B cell (primary cell): ENCODE results near the gene UBA1. TPM values are rescaled to one million over a fixed set of nuclear protein-coding genes. Genes with fewer than 3 reads are reported as not detected.

Experiments used
- ATAC-seq: fragments of 200-7000 bp; cut with Tn5 transposase; one replicate; pipeline ENCODE4 v1.10.0; 2021; ENCODE audit warnings: low read depth, mild to moderate bottlenecking, moderate number of reproducible peaks, moderate library complexity
- CTCF ChIA-PET: fragments of 350-600 bp; sonication (Branson Sonifier 250); formaldehyde crosslinking; loops from one replicate; lab custom pipeline; 2021; ENCODE audit warnings: antibody characterized with exemption, inconsistent platforms; lab: Charles Lee
- POLR2A ChIA-PET: fragments of 350-600 bp; sonication (Branson Sonifier 250); formaldehyde crosslinking; loops from one replicate; lab custom pipeline; 2021; ENCODE audit warnings: antibody characterized with exemption; lab: Charles Lee
- DNase-seq: peaks from one replicate; pipeline ENCODE4 v3.0.0; 2013
- H2AFZ ChIP-seq: 2 replicates; pipeline ENCODE4 v1.6.1; 2012; ENCODE audit warnings: mild to moderate bottlenecking, low read depth, low read length; ENCODE audit not compliant: insufficient read depth, poor library complexity, severe bottlenecking
- H3K27ac ChIP-seq, 2 donors: 1 replicate in 1 of 2; 2 replicates in 1 of 2; pipeline ENCODE4 v1.5.1; 2012 to 2013; ENCODE audit warnings: low read length in 2 of 2, mild to moderate bottlenecking in 2 of 2, moderate library complexity in 1 of 2
- H3K27me3 ChIP-seq, 4 experiments: fragments of 200-600 bp in 1 of 4; sonication (generic) in 1 of 4; replicated peaks in 1 of 4; 1 replicate in 2 of 4; 2 replicates in 2 of 4; pipeline versions ENCODE4 v1.6.1 to v1.7.0; 2013 to 2016; ENCODE audit warnings: low read length in 3 of 4, mild to moderate bottlenecking in 2 of 4, mixed read lengths in 1 of 4, moderate library complexity in 1 of 4; ENCODE audit not compliant: insufficient read depth in 4 of 4, control insufficient read depth in 3 of 4; ENCODE audit errors: control extremely low read depth in 1 of 4
- H3K36me3 ChIP-seq, 2 experiments: replicated peaks in 1 of 2; 1 replicate in 1 of 2; 2 replicates in 1 of 2; pipeline versions ENCODE4 v1.6.1 to v1.7.1; 2013; ENCODE audit warnings: low read length in 1 of 2; ENCODE audit not compliant: insufficient read depth in 2 of 2, control insufficient read depth in 1 of 2; ENCODE audit errors: control extremely low read depth in 1 of 2, extremely low read depth in 1 of 2
- H3K4me1 ChIP-seq, 2 donors: fragments of 200-600 bp in 1 of 2; sonication (generic) in 1 of 2; 1 replicate in 1 of 2; 2 replicates in 1 of 2; pipeline versions ENCODE4 v1.5.1 to v1.6.1; 2013 to 2017; ENCODE audit warnings: low read length in 2 of 2; ENCODE audit not compliant: control insufficient read depth in 2 of 2, insufficient read depth in 2 of 2
- H3K4me2 ChIP-seq: replicated peaks from 2 replicates; pipeline ENCODE3; 2012; ENCODE audit warnings: mild to moderate bottlenecking, low read depth, low read length; ENCODE audit not compliant: poor library complexity, severe bottlenecking
- H3K4me3 ChIP-seq, 5 experiments: fragments of 200-600 bp in 1 of 5; sonication (generic) in 1 of 5; 1 replicate in 3 of 5; 2 replicates in 2 of 5; pipeline versions ENCODE4 v1.5.1 to v1.7.0; 2011 to 2016; ENCODE audit warnings: low read length in 4 of 5, mild to moderate bottlenecking in 4 of 5, low read depth in 2 of 5, control low read depth in 1 of 5, moderate library complexity in 1 of 5; ENCODE audit not compliant: insufficient read depth in 1 of 5; ENCODE audit errors: control extremely low read depth in 1 of 5, extremely low read depth in 1 of 5
- H3K79me2 ChIP-seq: fragments of 200-600 bp; sonication (generic); one replicate; pipeline ENCODE4 v1.6.0; 2016; ENCODE audit warnings: low read length; ENCODE audit not compliant: control insufficient read depth, insufficient read depth
- H3K9ac ChIP-seq: fragments of 200-600 bp; sonication (generic); 2 replicates; pipeline ENCODE4 v1.6.1; 2017; ENCODE audit warnings: mild to moderate bottlenecking, low read length, moderate library complexity
- H3K9me3 ChIP-seq, 3 donors: one replicate each; pipeline versions ENCODE4 v1.6.1 to v1.7.1; 2013; ENCODE audit warnings: low read length in 2 of 3; ENCODE audit not compliant: control insufficient read depth in 2 of 3, insufficient read depth in 1 of 3; ENCODE audit errors: control extremely low read depth in 1 of 3
- H4K20me1 ChIP-seq: 2 replicates; pipeline ENCODE4 v1.6.0; 2012; ENCODE audit warnings: mild to moderate bottlenecking, low read length; ENCODE audit not compliant: insufficient read depth, control insufficient read depth, poor library complexity, severe bottlenecking
- H3K27ac Mint-ChIP-seq: one replicate; pipeline ENCODE4 v1.8.0; 2021; ENCODE audit warnings: mixed read lengths
- H3K27me3 Mint-ChIP-seq: one replicate; pipeline ENCODE4 v1.8.0; 2021; ENCODE audit warnings: mixed read lengths
- H3K4me1 Mint-ChIP-seq: one replicate; pipeline ENCODE4 v1.8.0; 2021; ENCODE audit warnings: mixed read lengths
- H3K4me3 Mint-ChIP-seq: one replicate; pipeline ENCODE4 v1.8.0; 2021; ENCODE audit warnings: mixed read lengths
- H3K9me3 Mint-ChIP-seq: one replicate; pipeline ENCODE4 v1.8.0; 2022; ENCODE audit warnings: mixed read lengths; ENCODE audit not compliant: insufficient read depth
- EZH2 ChIP-seq: IDR thresholded peaks from 2 replicates; pipeline ENCODE4 v1.6.1; 2012; ENCODE audit warnings: borderline replicate concordance, low read depth, mild to moderate bottlenecking, moderate library complexity, low read length; ENCODE audit not compliant: insufficient read depth, poor library complexity, severe bottlenecking
- WGBS: methylation state at CpG from one replicate; pipeline ENCODE4 v1.1.5; 2013; ENCODE audit warnings: missing lambda C conversion rate; ENCODE audit not compliant: insufficient coverage; 5-methylcytosine and 5-hydroxymethylcytosine counted together
- intact Hi-C: fragments of 100-400 bp; cut with micrococcal nuclease; formaldehyde crosslinking; loops from one replicate; pipeline ENCODE4 v1.10.0; 2022
- polyA plus RNA-seq: library from polyadenylated mRNA; depleted of rRNA; stranded (reverse); fragments of >200 nt; gene quantifications from 2 replicates; pipeline ENCODE4 v1.2.3, GENCODE V29; 2012
- total RNA-seq, 2 donors: library from RNA; stranded (reverse); fragments of 120-200 nt in 1 of 2; gene quantifications; 1 replicate in 1 of 2; 2 replicates in 1 of 2; pipeline versions ENCODE4 v1.2.3 to v1.2.4, GENCODE V29; 2013 to 2022
- TF ChIP-seq, protein P1 (sequence below): fragments of 200-600 bp; IDR thresholded peaks from one replicate; pipeline ENCODE4 v1.8.0; 2022; ENCODE audit warnings: antibody characterized with exemption, mild to moderate bottlenecking

UBA1 gene
- total and polyA plus RNA-seq, 2 donors (not counting 1 experiment from before 2014, with no cell fraction given): 166 to 211 TPM

GRCh38 chrX:47175588-47175980 lies 18.0 kb upstream of the UBA1 start:
- no peak overlapping the region for H3K27ac Mint-ChIP-seq
- H2AFZ ChIP-seq: no peak overlapping the region
- no peak overlapping the region for H3K9ac ChIP-seq
- ATAC-seq: no peak
- peaks cover 10% of the 10 kb centered on the region for H3K79me2 ChIP-seq
- peaks cover 0 to 46% of the 10 kb centered on the region in 2 experiments for H3K36me3 ChIP-seq
- H3K27me3 Mint-ChIP-seq: no peaks in the 10 kb centered on the region
- no peaks in the 10 kb centered on the region for H3K9me3 ChIP-seq
- no peak overlapping the region for H3K27ac ChIP-seq
- ChIA-PET CTCF (no interaction called here), POLR2A (no interaction called here)
- no peaks in the 10 kb centered on the region for H3K4me1 ChIP-seq
- H3K4me3 Mint-ChIP-seq: no peak overlapping the region
- H3K27me3 ChIP-seq: no peaks in the 10 kb centered on the region
- no peaks in the 10 kb centered on the region for H3K4me1 Mint-ChIP-seq
- intact Hi-C loops: no loop called here
- H3K9me3 Mint-ChIP-seq: no peaks in the 10 kb centered on the region
- no peak for TF ChIP-seq EZH2
- TF ChIP-seq, protein P1, sequence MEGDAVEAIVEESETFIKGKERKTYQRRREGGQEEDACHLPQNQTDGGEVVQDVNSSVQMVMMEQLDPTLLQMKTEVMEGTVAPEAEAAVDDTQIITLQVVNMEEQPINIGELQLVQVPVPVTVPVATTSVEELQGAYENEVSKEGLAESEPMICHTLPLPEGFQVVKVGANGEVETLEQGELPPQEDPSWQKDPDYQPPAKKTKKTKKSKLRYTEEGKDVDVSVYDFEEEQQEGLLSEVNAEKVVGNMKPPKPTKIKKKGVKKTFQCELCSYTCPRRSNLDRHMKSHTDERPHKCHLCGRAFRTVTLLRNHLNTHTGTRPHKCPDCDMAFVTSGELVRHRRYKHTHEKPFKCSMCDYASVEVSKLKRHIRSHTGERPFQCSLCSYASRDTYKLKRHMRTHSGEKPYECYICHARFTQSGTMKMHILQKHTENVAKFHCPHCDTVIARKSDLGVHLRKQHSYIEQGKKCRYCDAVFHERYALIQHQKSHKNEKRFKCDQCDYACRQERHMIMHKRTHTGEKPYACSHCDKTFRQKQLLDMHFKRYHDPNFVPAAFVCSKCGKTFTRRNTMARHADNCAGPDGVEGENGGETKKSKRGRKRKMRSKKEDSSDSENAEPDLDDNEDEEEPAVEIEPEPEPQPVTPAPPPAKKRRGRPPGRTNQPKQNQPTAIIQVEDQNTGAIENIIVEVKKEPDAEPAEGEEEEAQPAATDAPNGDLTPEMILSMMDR: no peak
- no peak overlapping the region for H3K4me2 ChIP-seq
- peaks cover 6% of the 10 kb centered on the region for H4K20me1 ChIP-seq
- H3K4me3 ChIP-seq: no peak overlapping the region
- WGBS: 100% methylated on average over 1 of the region's 12 CpGs
- DNase-seq: no peak

GRCh38 chrX:47176101-47176740 lies 17.4 kb upstream of the UBA1 start:
- Mint-ChIP-seq H3K4me3 (no peak overlapping the region), H3K27me3 (no peaks in the 10 kb centered on the region), H3K9me3 (no peaks in the 10 kb centered on the region), H3K4me1 (no peaks in the 10 kb centered on the region), H3K27ac (no peak overlapping the region)
- Histone ChIP-seq H2AFZ (no peak overlapping the region), H3K9ac (no peak overlapping the region), H3K36me3 (peaks cover 0 to 43% of the 10 kb centered on the region in 2 experiments), H3K27ac (no peak overlapping the region), H3K9me3 (no peaks in the 10 kb centered on the region), H3K4me1 (no peaks in the 10 kb centered on the region), H3K4me3 (no peak overlapping the region), H4K20me1 (peaks cover 6% of the 10 kb centered on the region), H3K27me3 (no peaks in the 10 kb centered on the region), H3K4me2 (no peak overlapping the region), H3K79me2 (peaks cover 8% of the 10 kb centered on the region)
- 96% methylated on average over 4 of the region's 23 CpGs for WGBS
- POLR2A ChIA-PET: no interaction called here
- intact Hi-C loops: no loop called here
- DNase-seq: no peak
- ATAC-seq: no peak
- CTCF ChIA-PET: no interaction called here
- no peak for TF ChIP-seq EZH2
- TF ChIP-seq, protein P1: no peak
